GM06990 (cell line): ENCODE measurements around the gene FGF8.

Source experiments
- DNase-seq: peaks from one replicate; pipeline ENCODE4 v3.0.0-alpha.2; 2011; ENCODE audit not compliant: insufficient read length; ENCODE audit errors: extremely low read depth
- H3K27me3 ChIP-seq: replicated peaks from 2 replicates; pipeline ENCODE4 v1.6.0; 2011; ENCODE audit warnings: low read length; ENCODE audit not compliant: control insufficient read depth, insufficient read depth
- H3K36me3 ChIP-seq: 2 replicates; pipeline ENCODE4 v1.5.1; 2011; ENCODE audit warnings: low read length; ENCODE audit not compliant: control insufficient read depth, insufficient read depth
- H3K4me3 ChIP-seq: replicated peaks from 2 replicates; pipeline ENCODE4 v1.5.1; 2011; ENCODE audit warnings: low read depth, mild to moderate bottlenecking, control low read depth, low read length
- CTCF ChIP-seq: IDR thresholded peaks from 2 replicates; pipeline ENCODE4 v1.5.1; 2011; ENCODE audit warnings: low read length, control low read depth, mild to moderate bottlenecking, inconsistent platforms; ENCODE audit not compliant: insufficient read depth, poor library complexity, severe bottlenecking

Gene FGF8

GRCh38 chr10:101763141-101763846, 12.6 kb downstream of the FGF8 start:
- no peak for DNase-seq
- TF ChIP-seq CTCF = no peak
- Histone ChIP-seq H3K27me3 (no peaks in the 10 kb centered on the region; the same call in none of the 2 replicates), H3K36me3 (no peaks in the 10 kb centered on the region), H3K4me3 (no peak overlapping the region)

GRCh38 chr10:101762736-101763135, 13.2 kb downstream of the FGF8 start:
- Histone ChIP-seq H3K36me3 (no peaks in the 10 kb centered on the region), H3K27me3 (no peaks in the 10 kb centered on the region; the same call in none of the 2 replicates), H3K4me3 (no peak overlapping the region)
- no peak for DNase-seq
- TF ChIP-seq CTCF = no peak

- H3K4me3 ChIP-seq = no peak overlapping the region
- DNase-seq = no peak
- no peak for TF ChIP-seq CTCF
- H3K36me3 ChIP-seq = no peaks in the 10 kb centered on the region
- no peaks in the 10 kb centered on the region; the same call in none of the 2 replicates for H3K27me3 ChIP-seq
Observed at GRCh38 chr10:101761226-101761625, 14.7 kb downstream of the FGF8 start.

DNA sequence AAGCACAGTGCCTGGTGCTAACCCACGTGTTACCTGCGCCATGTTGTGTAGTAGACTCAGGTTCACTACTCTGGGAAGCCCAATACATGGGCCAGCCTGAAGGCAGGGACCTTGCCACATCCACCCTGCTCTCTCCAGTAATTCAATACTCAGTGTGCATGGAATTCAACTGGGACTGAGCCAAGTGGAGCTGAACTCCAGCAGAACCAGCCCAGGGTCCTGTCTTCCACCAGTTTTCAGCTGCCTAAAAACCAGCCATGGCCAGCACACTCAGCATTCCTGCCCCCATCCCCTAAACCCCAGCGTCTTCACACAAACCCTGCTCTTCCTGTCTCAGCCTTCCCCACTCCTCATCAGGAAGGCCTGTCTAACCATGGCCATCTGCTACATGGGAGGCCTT, 15.4 kb downstream of the FGF8 start:
- no peak for DNase-seq
- Histone ChIP-seq H3K27me3 (no peaks in the 10 kb centered on the region; the same call in none of the 2 replicates), H3K36me3 (no peaks in the 10 kb centered on the region), H3K4me3 (no peak overlapping the region)
- TF ChIP-seq CTCF = no peak

- no peaks in the 10 kb centered on the region for H3K36me3 ChIP-seq
- no peak overlapping the region for H3K4me3 ChIP-seq
- TF ChIP-seq CTCF = no peak
- no peaks in the 10 kb centered on the region; the same call in none of the 2 replicates for H3K27me3 ChIP-seq
- DNase-seq = no peak
Observed at GRCh38 chr10:101759309-101760247, 16.3 kb downstream of the FGF8 start.
